CD14-positive monocyte (primary cell): ENCODE results near the gene PLA2G2C. TPM values are rescaled to one million over a fixed set of nuclear protein-coding genes. Genes with fewer than 3 reads are reported as not detected.

Source experiments
- DNase-seq, 3 donors: peaks; one replicate each; pipeline ENCODE4 v3.0.0-alpha.2; 2011 to 2022
- H2AFZ ChIP-seq: 2 replicates; pipeline ENCODE4 v1.6.0; 2012; ENCODE audit warnings: mild to moderate bottlenecking, low read depth, low read length, inconsistent platforms; ENCODE audit not compliant: insufficient read depth, poor library complexity, severe bottlenecking
- H3K27ac ChIP-seq, 2 donors: 1 replicate in 1 of 2; 2 replicates in 1 of 2; pipeline ENCODE4 v1.5.1; 2012 to 2013; ENCODE audit warnings: low read length in 2 of 2, control low read depth in 1 of 2, inconsistent platforms in 1 of 2, low read depth in 1 of 2, mild to moderate bottlenecking in 1 of 2
- H3K27me3 ChIP-seq, 2 donors: one replicate each; pipeline versions ENCODE4 v1.6.0 to v1.6.1; 2011 to 2013; ENCODE audit warnings: low read length in 2 of 2; ENCODE audit not compliant: control insufficient read depth in 2 of 2, insufficient read depth in 2 of 2
- H3K36me3 ChIP-seq, 2 donors: replicated peaks in 1 of 2; 1 replicate in 1 of 2; 2 replicates in 1 of 2; pipeline versions ENCODE4 v1.5.1 to v1.6.1; 2012 to 2013; ENCODE audit warnings: low read length in 2 of 2, control low read depth in 1 of 2, inconsistent platforms in 1 of 2, mild to moderate bottlenecking in 1 of 2; ENCODE audit not compliant: insufficient read depth in 2 of 2, control insufficient read depth in 1 of 2
- H3K4me1 ChIP-seq, 2 donors: 1 replicate in 1 of 2; 2 replicates in 1 of 2; pipeline versions ENCODE4 v1.5.1 to v1.6.1; 2012 to 2013; ENCODE audit warnings: low read length in 2 of 2, control low read depth in 1 of 2, inconsistent platforms in 1 of 2, mild to moderate bottlenecking in 1 of 2, moderate library complexity in 1 of 2; ENCODE audit not compliant: insufficient read depth in 2 of 2, control insufficient read depth in 1 of 2
- H3K4me2 ChIP-seq: replicated peaks from 2 replicates; pipeline ENCODE3; 2012; ENCODE audit warnings: low read length, moderate library complexity, mild to moderate bottlenecking; ENCODE audit not compliant: poor library complexity, severe bottlenecking; ENCODE audit errors: extremely low read depth
- H3K4me3 ChIP-seq, 3 experiments: fragments of 200-600 bp in 1 of 3; sonication (generic) in 1 of 3; replicated peaks in 1 of 3; 1 replicate in 2 of 3; 2 replicates in 1 of 3; pipeline ENCODE4 v1.5.1; 2011 to 2013; ENCODE audit warnings: low read length in 3 of 3, mild to moderate bottlenecking in 3 of 3, control low read depth in 2 of 3, low read depth in 2 of 3, inconsistent platforms in 1 of 3, moderate library complexity in 1 of 3
- H3K79me2 ChIP-seq: 2 replicates; pipeline ENCODE4 v1.6.0; 2012; ENCODE audit warnings: mild to moderate bottlenecking, control low read depth, inconsistent platforms, low read length, moderate library complexity; ENCODE audit not compliant: insufficient read depth
- H3K9ac ChIP-seq: 2 replicates; pipeline ENCODE4 v1.6.0; 2017; ENCODE audit warnings: low read length, mild to moderate bottlenecking; ENCODE audit not compliant: insufficient read depth, poor library complexity, severe bottlenecking
- H3K9me3 ChIP-seq, 2 donors: replicated peaks in 1 of 2; 1 replicate in 1 of 2; 2 replicates in 1 of 2; pipeline versions ENCODE4 v1.5.1 to v1.6.1; 2012 to 2013; ENCODE audit warnings: low read length in 2 of 2, control low read depth in 1 of 2; ENCODE audit not compliant: control insufficient read depth in 1 of 2, insufficient read depth in 1 of 2
- H4K20me1 ChIP-seq: 2 replicates; pipeline ENCODE4 v1.6.0; 2012; ENCODE audit warnings: mild to moderate bottlenecking, low read length, control low read depth, moderate library complexity; ENCODE audit not compliant: insufficient read depth
- H3K27ac Mint-ChIP-seq, 7 donors: one replicate each; pipeline ENCODE4 v1.8.0; 2020; ENCODE audit warnings: mild to moderate bottlenecking in 7 of 7, mixed read lengths in 7 of 7, moderate library complexity in 6 of 7, inconsistent platforms in 2 of 7
- H3K27me3 Mint-ChIP-seq, 3 donors: one replicate each; pipeline ENCODE4 v1.8.0; 2021 to 2022; ENCODE audit warnings: low read depth in 3 of 3, mild to moderate bottlenecking in 3 of 3, mixed read lengths in 3 of 3, moderate library complexity in 3 of 3, inconsistent platforms in 1 of 3
- H3K36me3 Mint-ChIP-seq, 2 donors: one replicate each; pipeline ENCODE4 v1.8.0; 2020; ENCODE audit warnings: mixed read lengths in 2 of 2, inconsistent platforms in 1 of 2, mild to moderate bottlenecking in 1 of 2
- H3K4me1 Mint-ChIP-seq: one replicate; pipeline ENCODE4 v1.8.0; 2020; ENCODE audit warnings: mild to moderate bottlenecking, mixed read lengths
- H3K4me3 Mint-ChIP-seq, 2 donors: one replicate each; pipeline ENCODE4 v1.8.0; 2020; ENCODE audit warnings: mild to moderate bottlenecking in 2 of 2, mixed read lengths in 2 of 2, moderate library complexity in 1 of 2
- H3K9me3 Mint-ChIP-seq, 7 donors: one replicate each; pipeline ENCODE4 v1.8.0; 2020 to 2022; ENCODE audit warnings: mixed read lengths in 7 of 7, mild to moderate bottlenecking in 6 of 7, moderate library complexity in 6 of 7, inconsistent platforms in 2 of 7
- CTCF ChIP-seq: fragments of 200-600 bp; IDR thresholded peaks from one replicate; pipeline ENCODE4 v1.8.0; 2022; ENCODE audit warnings: antibody characterized with exemption, mild to moderate bottlenecking
- WGBS: methylation state at CpG from one replicate; pipeline ENCODE4 v1.1.5; 2013; ENCODE audit warnings: missing lambda C conversion rate; ENCODE audit not compliant: insufficient coverage; 5-methylcytosine and 5-hydroxymethylcytosine counted together
- intact Hi-C, 2 donors: fragments of 100-400 bp; cut with micrococcal nuclease; formaldehyde crosslinking; loops; one replicate each; pipeline versions ENCODE4 v1.15.0 to v1.15.1; 2023
- polyA plus RNA-seq, 3 donors: library from polyadenylated mRNA; depleted of rRNA in 1 of 3; unstranded in 2 of 3; stranded (reverse) in 1 of 3; fragments of 300-500 nt in 2 of 3; fragments of >200 nt in 1 of 3; fragmentation: Illumina TruSeq in 2 of 3; gene quantifications; 1 replicate in 2 of 3; 2 replicates in 1 of 3; pipeline ENCODE4 v1.2.3, GENCODE V29; 2012 to 2021

PLA2G2C gene
- polyA plus RNA-seq, 3 donors = 0.07 to 0.40 TPM; not detected in 1

- H3K4me1 ChIP-seq = no peaks in the 10 kb centered on the region
- DNase-seq = no peak
- no peak overlapping the region for H3K4me3 ChIP-seq
- TF ChIP-seq CTCF = no peak
- H2AFZ ChIP-seq = no peak overlapping the region
- Mint-ChIP-seq H3K27ac (no peak overlapping the region), H3K36me3 (no peaks in the 10 kb centered on the region), H3K27me3 (peaks cover 10 to 31% (median 18%) of the 10 kb centered on the region in 3 donors), H3K9me3 (peaks cover 0 to 6% (median 1%) of the 10 kb centered on the region in 7 donors), H3K4me3 (no peak overlapping the region), H3K4me1 (no peaks in the 10 kb centered on the region)
- no CpG with 5 or more reads among the region's 1 CpG for WGBS
- no peaks in the 10 kb centered on the region for H3K79me2 ChIP-seq
- no peak overlapping the region for H3K9ac ChIP-seq
- H3K4me2 ChIP-seq = no peak overlapping the region
- H3K27ac ChIP-seq = no peak overlapping the region
- intact Hi-C loops = no loop called here
- H3K9me3 ChIP-seq = no peaks in the 10 kb centered on the region
- H3K27me3 ChIP-seq = peaks cover 0 to under 1% of the 10 kb centered on the region in 2 donors
- H3K36me3 ChIP-seq = no peaks in the 10 kb centered on the region
- no peaks in the 10 kb centered on the region for H4K20me1 ChIP-seq
Measured at GRCh38 chr1:20137604-20138003, 48.7 kb downstream of the PLA2G2C start.

GRCh38 chr1:20137055-20137454 lies 49.3 kb downstream of the PLA2G2C start:
- Histone ChIP-seq H3K4me2 (no peak overlapping the region), H3K9me3 (no peaks in the 10 kb centered on the region), H3K79me2 (no peaks in the 10 kb centered on the region), H4K20me1 (no peaks in the 10 kb centered on the region), H3K4me3 (no peak overlapping the region), H2AFZ (no peak overlapping the region), H3K36me3 (no peaks in the 10 kb centered on the region), H3K9ac (no peak overlapping the region), H3K27me3 (peaks cover 0 to 2% of the 10 kb centered on the region in 2 donors), H3K27ac (no peak overlapping the region), H3K4me1 (no peaks in the 10 kb centered on the region)
- Mint-ChIP-seq H3K4me1 (no peaks in the 10 kb centered on the region), H3K9me3 (peaks cover 0 to 6% (median 2%) of the 10 kb centered on the region in 7 donors), H3K27ac (no peak overlapping the region), H3K27me3 (peaks cover 7 to 31% (median 18%) of the 10 kb centered on the region in 3 donors), H3K36me3 (no peaks in the 10 kb centered on the region), H3K4me3 (no peak overlapping the region)
- no peak for TF ChIP-seq CTCF
- intact Hi-C loops = no loop called here
- WGBS = 90% methylated on average over 2 of the region's 4 CpGs
- DNase-seq = no peak
